T-helper 2 cell treated with Interferon-gamma antibody and Interleukin-4, amounts not matched to agents 100 ng/mL and 5 ng/mL, for 36 hours (primary cell): ENCODE data around the gene KIF22. TPM values are rescaled to one million over a fixed set of nuclear protein-coding genes. Genes with fewer than 3 reads are reported as not detected.

ENCODE experiments used
- intact Hi-C: fragments of 100-400 bp; cut with micrococcal nuclease; formaldehyde crosslinking; loops from one replicate; pipeline ENCODE4 v1.15.1; 2023
- total RNA-seq: library from RNA; stranded (reverse); gene quantifications from 2 replicates; pipeline ENCODE4 v1.2.3, GENCODE V29; 2022

The KIF22 gene
- total RNA-seq, 1 donor from 2014 or later, result 169 TPM

GRCh38 chr16:29812754-29813643 lies 22.4 kb downstream of the KIF22 start:
- intact Hi-C loops, result no loop called here

DNA sequence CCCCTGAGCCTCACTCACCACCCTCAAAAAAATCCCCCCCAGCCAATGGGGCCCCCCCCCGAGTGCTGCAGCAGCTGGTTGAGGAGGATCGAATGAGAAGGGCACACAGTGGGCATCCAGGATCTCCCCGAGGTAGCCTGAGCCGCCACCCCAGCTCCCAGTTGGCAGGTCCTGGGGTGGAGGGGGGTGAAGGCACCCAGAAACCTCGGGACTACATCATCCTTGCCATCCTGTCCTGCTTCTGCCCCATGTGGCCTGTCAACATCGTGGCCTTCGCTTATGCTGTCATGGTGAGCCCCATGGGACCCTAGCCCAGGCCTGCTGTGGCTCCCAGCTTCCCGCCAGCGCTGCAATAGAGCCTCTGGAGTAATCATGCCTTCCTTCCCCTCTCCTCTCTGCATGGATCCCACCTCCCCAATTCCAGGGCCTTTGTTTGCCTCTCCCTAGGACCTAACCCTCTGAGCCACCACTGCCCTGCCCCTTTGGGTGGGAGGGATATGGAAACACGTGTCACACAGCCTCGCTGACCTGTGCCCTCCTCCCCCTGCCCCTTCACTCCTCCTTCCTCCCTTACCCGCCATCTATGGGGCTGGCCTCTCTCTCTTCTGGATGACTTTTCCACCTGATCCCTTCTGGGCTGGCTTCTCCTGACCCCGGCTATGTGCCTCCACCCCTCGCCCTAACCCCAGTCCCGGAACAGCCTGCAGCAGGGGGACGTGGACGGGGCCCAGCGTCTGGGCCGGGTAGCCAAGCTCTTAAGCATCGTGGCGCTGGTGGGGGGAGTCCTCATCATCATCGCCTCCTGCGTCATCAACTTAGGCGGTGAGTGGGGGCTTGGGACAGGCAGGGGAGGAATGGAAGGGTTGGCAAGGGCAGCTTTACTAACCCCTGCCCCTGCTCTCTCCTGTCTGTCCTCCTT lies 23.4 kb downstream of the KIF22 start:
- intact Hi-C loops, result loop anchor here (2.0 kb wide), 1 partner anchor 29 kb away; no protein-coding TSS in a partner anchor

DNA sequence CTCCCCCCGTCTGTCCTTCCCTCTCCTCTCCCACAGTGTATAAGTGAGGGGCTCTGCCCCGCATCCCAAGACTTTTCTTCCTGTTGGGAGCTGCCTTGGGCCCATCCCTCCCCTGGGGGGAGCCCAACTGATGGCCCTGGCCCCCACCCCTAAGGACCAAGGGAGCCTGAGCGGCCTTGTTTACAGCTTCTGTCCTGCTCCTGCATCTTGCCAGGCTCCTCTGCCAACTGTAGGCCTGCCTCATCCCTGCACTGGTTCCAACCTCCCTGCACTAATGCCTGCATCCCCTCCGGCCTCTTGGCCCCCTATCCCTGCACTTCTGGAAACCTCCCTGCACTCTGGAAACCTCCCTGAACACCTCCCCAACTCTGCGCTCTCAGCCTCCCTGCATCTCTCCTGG lies 24.0 kb downstream of the KIF22 start:
- intact Hi-C loops, result loop anchor here (2.0 kb wide), 1 partner anchor 30 kb away; no protein-coding TSS in a partner anchor

DNA sequence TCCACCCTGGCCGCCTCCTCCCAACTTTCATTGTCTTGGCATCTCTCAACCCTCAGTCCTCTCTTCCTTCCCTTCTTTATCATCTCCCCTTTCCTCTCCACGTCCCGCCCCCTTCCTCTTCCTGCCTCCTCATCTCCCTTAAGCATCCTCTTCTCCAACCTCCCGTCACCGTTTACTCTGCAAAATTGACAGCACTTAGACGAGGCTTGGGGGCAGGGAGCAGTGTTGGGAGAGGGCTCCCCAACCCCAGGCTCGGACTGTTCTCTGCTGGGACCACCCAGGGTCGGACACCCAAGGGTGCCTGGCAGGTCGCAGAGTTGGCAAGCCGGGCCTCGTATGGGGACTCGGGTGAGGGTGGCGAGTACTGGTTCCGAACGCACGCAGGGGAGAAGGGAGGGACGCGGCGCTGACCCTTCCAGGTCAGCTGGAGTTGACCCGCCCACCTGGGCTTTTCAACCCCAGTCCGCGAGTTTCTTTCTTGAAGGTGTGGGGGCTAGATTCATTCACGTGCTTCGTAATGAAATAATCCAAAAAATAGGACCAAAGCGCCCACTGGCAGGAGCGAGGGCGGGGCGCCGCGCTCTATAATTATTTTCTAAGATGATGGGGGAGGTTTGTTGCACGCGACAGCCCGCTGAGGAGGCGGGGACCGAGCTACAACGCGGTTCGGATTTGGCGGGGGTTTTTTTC lies 24.6 kb downstream of the KIF22 start:
- intact Hi-C loops, result loop anchor here (2.0 to 5.0 kb wide), 4 partner anchors 30 to 953 kb away; partner anchors contain the start of genes HIRIP3, INO80E, SH2B1 and TMEM219

DNA sequence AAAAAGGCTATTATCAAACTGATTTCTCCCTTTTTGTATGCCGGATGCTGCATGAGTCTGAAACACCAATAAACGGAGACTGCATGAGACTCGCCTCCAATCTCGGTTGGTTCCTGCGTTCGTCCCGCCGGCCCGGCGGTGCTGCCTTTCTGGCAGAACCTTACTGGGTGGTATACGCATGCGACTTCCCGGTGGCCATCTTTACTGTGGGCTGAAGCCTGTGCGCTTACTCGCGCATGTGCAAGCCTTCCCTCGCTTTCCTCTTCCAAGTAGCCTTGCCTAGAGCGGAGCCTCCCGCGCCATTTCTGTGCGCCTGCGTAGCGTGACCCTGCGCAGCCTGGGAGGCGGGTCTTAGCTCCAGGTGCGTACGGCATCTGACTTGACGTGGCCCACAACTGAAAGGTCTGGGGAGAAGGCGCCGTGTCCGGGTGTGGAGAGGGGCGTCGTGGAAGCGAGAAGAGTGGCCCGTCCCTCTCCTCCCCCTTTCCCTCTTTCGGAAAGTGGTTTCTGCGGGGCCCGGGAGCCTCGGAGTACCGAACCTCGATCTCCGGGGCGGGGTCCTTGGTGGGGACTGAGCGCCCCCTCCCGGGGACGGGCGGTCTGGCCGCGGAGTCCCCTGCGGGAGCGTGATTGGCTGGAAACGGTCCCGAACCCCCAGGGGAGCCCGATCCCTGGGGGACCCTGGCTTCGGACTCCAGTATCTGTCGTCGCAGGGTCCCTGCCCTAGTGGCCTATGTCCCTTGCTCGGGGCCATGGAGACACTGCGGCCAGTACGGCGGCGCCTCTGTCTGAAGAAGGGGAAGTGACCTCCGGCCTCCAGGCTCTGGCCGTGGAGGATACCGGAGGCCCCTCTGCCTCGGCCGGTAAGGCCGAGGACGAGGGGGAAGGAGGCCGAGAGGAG lies 25.5 kb downstream of the KIF22 start, which contains the start of gene PAGR1:
Gene PAGR1 (plus strand): TSS at position 360 of the 901 bp plus-strand sequence. CDS start 374 bp downstream, at position 734.
- intact Hi-C loops, result loop anchor here (1.0 to 5.0 kb wide), 7 partner anchors 11 to 954 kb away; partner anchors contain the start of genes CDIPT, HIRIP3, INO80E and KIF22

GRCh38 chr16:29816694-29817441 lies 26.3 kb downstream of the KIF22 start:
- intact Hi-C loops, result loop anchor here (1.0 to 5.0 kb wide), 6 partner anchors 12 to 955 kb away; partner anchors contain the start of genes CDIPT, HIRIP3, INO80E and KIF22

- intact Hi-C loops, result loop anchor here (5.0 kb wide), 3 partner anchors 144 to 956 kb away; partner anchors contain the start of genes HIRIP3, INO80E, SH2B1 and TMEM219
Measured at GRCh38 chr16:29818082-29818481, 27.5 kb downstream of the KIF22 start.

GRCh38 chr16:29819506-29819905 lies 29.0 kb downstream of the KIF22 start:
- intact Hi-C loops, result loop anchor here (5.0 kb wide), 3 partner anchors 143 to 957 kb away; partner anchors contain the start of genes HIRIP3, INO80E, SH2B1 and TMEM219

DNA sequence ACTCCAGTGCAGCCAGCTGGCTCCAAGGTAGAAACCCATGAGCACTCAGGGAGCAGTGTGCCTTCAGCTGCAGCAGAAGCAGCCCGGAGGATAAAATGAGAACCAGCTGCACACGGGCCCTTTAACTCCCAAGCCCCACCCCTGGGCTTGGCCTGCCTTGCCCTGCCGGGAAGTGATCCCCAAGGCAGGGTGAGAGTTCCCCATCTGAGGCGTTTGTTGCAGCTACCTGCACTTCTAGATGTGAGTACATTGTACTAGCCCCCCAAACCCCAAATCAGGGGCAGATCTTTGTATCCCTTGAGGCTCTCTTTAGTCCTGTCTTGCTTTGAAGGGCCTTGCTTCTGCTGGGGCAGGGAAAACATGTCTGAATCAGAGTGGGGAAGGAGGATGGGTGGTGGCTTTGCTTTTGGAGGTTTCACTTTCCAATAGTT lies 29.7 kb downstream of the KIF22 start, which contains the start of gene MVP:
Gene MVP (plus strand): TSS at position 192 of the 431 bp plus-strand sequence. CDS start 10,088 bp downstream, outside the sequence.
- intact Hi-C loops, result loop anchor here (2.0 kb wide), 1 partner anchor 15 kb away; no protein-coding TSS in a partner anchor

- intact Hi-C loops, result loop anchor here (2.0 kb wide), 1 partner anchor 16 kb away; no protein-coding TSS in a partner anchor
Measured at GRCh38 chr16:29820730-29821642, 30.4 kb downstream of the KIF22 start.

GRCh38 chr16:29821643-29822115 lies 31.1 kb downstream of the KIF22 start:
- intact Hi-C loops, result loop anchor here (2.0 kb wide), 1 partner anchor 17 kb away; no protein-coding TSS in a partner anchor

GRCh38 chr16:29824589-29825144 lies 34.1 kb downstream of the KIF22 start:
- intact Hi-C loops, result no loop called here

DNA sequence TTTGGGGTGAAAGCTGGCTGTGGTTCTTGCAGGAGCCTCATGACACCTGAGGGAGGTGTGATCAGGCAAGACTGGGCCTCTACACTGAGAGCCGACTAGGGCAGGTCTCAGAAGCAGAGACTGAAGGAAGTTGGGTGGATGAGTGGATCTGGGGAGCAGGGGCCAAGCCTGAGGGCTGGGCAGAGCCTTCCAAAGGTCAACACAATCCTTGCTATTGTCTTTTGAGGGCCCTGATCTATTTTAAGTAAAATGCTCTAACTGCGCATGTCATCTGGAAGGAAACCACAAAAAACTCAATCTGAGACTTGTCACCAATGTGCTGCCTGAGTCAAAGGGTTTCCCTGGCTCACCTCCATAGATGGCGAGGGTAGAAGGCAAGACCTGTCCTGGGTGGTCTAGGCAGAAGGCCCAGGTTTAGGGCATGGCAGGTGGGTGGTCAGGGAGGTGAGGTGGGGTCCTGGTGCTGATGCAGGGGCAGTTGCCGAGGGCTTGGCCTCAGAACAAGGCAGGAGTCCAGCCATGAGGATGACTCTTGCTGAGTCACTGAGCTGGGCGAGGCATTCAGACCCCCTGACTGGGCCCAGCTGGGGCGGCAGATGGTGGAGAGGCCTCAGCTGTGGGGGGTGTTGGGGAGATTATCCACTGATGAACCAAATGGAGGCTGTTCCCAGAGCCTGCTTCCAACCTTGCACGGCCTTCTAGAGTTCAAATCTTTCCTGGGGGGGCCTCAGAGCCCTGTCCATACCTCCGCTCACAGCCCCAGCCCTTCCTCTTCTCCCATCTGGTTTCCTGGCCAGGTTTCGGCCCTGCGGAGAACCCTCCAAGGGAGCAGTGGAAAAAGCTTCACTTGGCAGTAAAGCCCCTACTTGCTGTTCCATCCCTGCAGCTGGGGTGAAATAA lies 34.8 kb downstream of the KIF22 start:
- intact Hi-C loops, result no loop called here

GRCh38 chr16:29826342-29826695 lies 35.8 kb downstream of the KIF22 start:
- intact Hi-C loops, result no loop called here

- intact Hi-C loops, result no loop called here
Measured at GRCh38 chr16:29830774-29831173, 40.2 kb downstream of the KIF22 start.

- intact Hi-C loops, result no loop called here
Measured at GRCh38 chr16:29831490-29831889, 40.9 kb downstream of the KIF22 start.
